Stimulated activated CD4-positive, alpha-beta T cell treated with anti-CD3 and anti-CD28 coated beads, Interleukin-4, amount 100 ng/mL, for 1 hour (primary cell): ENCODE measurements around the gene DEFB126.
"Not testable (repeated sequence)": the region's sequence is repeated elsewhere in the genome, so short reads cannot be mapped to it uniquely, and the experiment has no call there.

ENCODE experiments used
- DNase-seq: peaks from one replicate; pipeline ENCODE4 v3.0.0-alpha.2; 2020

Gene DEFB126

GRCh38 chr20:142290-142689 lies at the start of gene DEFB126:
Gene DEFB126 (plus strand): TSS chr20:142590. CDS start chr20:142629, 39 bp downstream.
- no peak for DNase-seq

- DNase-seq, result no peak
Observed at GRCh38 chr20:93641-94040, 48.7 kb upstream of the DEFB126 start.

GRCh38 chr20:95215-95614 lies 47.2 kb upstream of the DEFB126 start:
- no peak for DNase-seq

GRCh38 chr20:97691-98090 lies 44.7 kb upstream of the DEFB126 start:
- DNase-seq, result not testable (repeated sequence)

- no peak for DNase-seq
Observed at GRCh38 chr20:101975-102374, 40.4 kb upstream of the DEFB126 start.

- no peak for DNase-seq
Observed at GRCh38 chr20:103456-103855, 38.9 kb upstream of the DEFB126 start.

GRCh38 chr20:112396-112795 lies 30.0 kb upstream of the DEFB126 start:
- DNase-seq, result no peak

GRCh38 chr20:117518-117917 lies 24.9 kb upstream of the DEFB126 start:
- DNase-seq, result no peak

- DNase-seq, result not testable (repeated sequence)
Observed at GRCh38 chr20:129786-130323, 12.5 kb upstream of the DEFB126 start.

DNA sequence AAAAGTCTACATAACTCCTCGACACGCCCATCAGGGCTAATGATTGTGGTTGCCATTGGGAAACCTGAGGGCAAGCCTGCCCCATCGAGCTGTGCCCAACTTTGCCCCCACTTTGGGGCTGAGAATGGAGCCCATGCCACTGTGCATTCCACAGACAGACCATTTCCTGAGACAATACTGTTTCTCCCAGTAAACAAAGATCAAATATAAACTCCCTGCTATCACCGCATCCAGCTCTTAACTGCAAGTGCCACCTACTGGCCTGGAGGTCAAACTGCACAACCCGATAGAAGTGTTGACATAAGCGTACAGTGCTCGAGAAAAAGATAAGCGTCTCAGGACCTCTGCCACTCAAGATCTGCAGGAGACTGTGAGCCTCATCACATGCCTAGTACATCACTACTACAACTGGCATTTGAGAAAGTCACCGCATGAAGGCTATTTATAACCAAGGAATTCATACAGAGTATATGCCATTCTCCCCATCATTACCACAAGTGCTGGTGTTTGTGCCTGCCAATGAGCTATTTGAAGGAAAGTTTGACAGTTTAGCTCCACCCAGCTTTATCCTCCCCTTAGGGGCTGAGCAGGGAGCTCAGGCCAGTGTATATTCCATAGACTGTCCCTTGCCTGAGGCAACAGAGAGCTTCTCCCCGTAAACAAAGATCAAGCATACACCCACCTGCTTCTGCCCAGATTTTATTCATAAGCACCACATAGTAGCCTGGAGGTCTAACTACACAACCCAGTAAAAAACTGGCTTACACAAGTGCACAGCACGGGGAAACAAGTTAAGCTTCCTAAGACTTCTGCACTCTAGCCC lies 4.5 kb upstream of the DEFB126 start:
- DNase-seq, result no peak

- no peak for DNase-seq
Observed at GRCh38 chr20:145877-146276, 3.5 kb downstream of the DEFB126 start.

DNA sequence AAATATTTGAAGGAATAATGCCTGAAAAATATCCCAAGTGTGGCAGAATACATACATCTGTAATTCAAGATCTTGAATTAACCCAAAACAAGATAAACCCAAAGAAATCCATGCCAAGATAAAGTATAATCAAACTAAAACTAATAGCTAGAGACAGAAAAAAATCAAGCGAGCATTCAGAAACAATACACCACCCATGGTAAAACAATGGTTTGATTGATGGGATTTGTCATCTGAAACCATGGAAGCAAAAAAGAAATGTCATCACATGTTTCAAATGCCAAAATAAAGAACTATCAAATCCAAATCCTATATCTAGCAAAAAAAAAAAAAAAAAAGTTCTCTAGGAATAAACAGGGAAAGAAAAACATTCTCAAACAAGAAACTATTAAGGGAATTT lies 9.7 kb downstream of the DEFB126 start:
- DNase-seq, result no peak

DNA sequence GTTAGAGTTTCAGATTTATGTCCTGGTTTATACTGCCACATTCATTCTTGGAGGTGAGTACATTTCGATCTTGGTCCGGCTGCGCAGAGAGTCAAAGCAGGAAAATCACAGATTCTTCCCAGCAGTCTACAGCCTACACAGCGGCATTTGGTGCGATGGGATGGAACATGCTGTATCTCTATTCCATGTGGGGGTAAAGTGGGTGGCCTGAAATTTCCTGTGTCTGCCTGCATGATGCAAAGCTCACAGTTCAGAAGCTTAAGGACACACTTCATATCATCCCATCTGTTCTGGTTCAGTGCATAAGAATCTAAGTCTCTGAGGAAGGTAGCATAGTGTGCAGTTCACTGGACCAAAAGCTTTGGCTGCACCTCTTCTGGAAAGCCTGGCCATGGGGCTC lies 14.8 kb downstream of the DEFB126 start, which contains the start of gene DEFB127:
Gene DEFB127, plus strand, starts transcription at position 301 of the 400 bp plus-strand sequence. Its CDS starts 91 bp downstream, at position 392.
- no peak for DNase-seq

- DNase-seq, result no peak
Observed at GRCh38 chr20:164618-165017, 22.2 kb downstream of the DEFB126 start.

DNA sequence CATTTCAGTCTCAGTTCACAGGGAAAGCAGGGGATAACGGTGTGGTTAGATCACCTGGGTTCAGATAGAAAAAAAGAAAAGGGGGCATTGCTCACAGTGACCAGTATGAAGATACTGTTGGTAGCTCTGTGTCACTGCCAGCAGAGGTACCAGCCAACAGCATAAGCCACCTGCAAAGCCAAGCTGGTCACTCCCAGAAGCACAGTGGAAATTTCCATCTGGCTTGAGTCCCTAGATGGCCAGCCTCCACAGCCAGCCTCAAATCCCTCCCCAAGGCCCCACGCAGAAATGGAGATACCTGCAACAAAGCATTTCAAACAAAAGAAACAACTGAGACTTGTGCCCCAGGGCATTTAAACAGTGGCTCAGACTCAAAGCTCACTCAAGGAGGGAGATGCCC lies 26.5 kb downstream of the DEFB126 start:
- no peak for DNase-seq

- no peak for DNase-seq
Observed at GRCh38 chr20:184288-184687, 41.9 kb downstream of the DEFB126 start.

DNA sequence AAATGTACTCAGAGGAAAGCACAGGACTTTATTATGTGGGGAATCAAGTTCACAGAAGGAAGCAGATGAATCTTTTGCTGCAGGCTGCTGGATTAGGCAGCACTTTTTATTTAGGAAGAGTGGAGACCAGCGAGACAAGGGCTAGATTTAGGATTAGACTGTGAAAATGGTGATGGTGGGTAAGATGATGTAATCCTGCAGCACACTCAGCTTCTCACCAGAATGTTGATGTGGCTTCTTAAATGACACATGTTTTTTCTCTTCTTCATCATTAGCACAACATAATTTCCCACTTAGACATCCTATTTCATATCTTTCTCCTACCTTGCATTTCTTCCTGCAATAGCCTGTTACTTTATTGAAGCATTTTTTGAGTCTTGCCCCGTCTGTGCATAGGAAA lies 45.3 kb downstream of the DEFB126 start:
- DNase-seq, result no peak

DNA sequence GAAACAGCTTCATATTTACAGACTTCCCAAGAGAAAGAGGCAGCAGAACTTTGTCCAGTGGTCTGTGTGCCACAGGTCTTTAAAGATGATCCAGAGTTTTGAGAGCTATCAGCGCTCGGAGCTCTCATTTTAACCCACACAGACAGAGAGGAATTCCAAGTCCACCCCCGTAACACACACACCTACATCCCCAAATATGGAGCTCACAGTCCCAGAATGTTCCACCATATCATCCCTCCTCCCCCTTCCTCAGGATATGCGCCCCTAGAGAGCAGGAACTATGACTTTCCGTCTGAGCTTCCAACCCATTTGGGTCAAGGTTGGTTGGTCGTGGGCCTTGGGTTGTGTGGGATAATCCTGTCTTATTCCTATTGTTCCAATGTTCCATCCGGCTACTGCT lies 47.2 kb downstream of the DEFB126 start, which contains the start of gene DEFB128:
Gene DEFB128, minus strand, starts transcription at position 101 of the 400 bp plus-strand sequence. Its CDS starts 88 bp downstream, at position 13.
- no peak for DNase-seq
